Erythroblast (primary cell): Measurements from ENCODE around the gene SLC3A2.

Experiments
- GATA1 ChIP-seq: IDR thresholded peaks from 2 replicates; pipeline ENCODE4 v1.6.1; 2011; ENCODE audit warnings: low read depth, mild to moderate bottlenecking, control low read depth, low read length, moderate library complexity
- POLR2A ChIP-seq: IDR thresholded peaks from 2 replicates; pipeline ENCODE4 v1.6.1; 2011; ENCODE audit warnings: mild to moderate bottlenecking, low read length

- TF ChIP-seq POLR2A (no peak), GATA1 (no peak)
Measured at GRCh38 chr11:62928011-62928410, 47.3 kb downstream of the SLC3A2 start.
